BLaER1 treated with 17β-estradiol and CSF1 and Interleukin-3, amounts not matched to agents 10 nM and 100 nM (cell line): Measurements from ENCODE around the gene MADD.

ENCODE experiments used
- H3K27ac ChIP-seq, 11 experiments: shearing (Covaris generic); formaldehyde crosslinking; 2 replicates each; pipeline ENCODE4 v1.8.1; 2022
- H3K27me3 ChIP-seq, 11 experiments: shearing (Covaris generic); formaldehyde crosslinking; 2 replicates each; pipeline ENCODE4 v1.8.1; 2022
- H3K36me3 ChIP-seq, 11 experiments: shearing (Covaris generic); formaldehyde crosslinking; 2 replicates each; pipeline ENCODE4 v1.8.1; 2022
- H3K4me1 ChIP-seq, 10 experiments: shearing (Covaris generic); formaldehyde crosslinking; 2 replicates each; pipeline ENCODE4 v1.8.1; 2022
- H3K4me2 ChIP-seq, 11 experiments: shearing (Covaris generic); formaldehyde crosslinking; 2 replicates each; pipeline ENCODE4 v1.8.1; 2022
- H3K4me3 ChIP-seq, 10 experiments: shearing (Covaris generic); formaldehyde crosslinking; 2 replicates each; pipeline ENCODE4 v1.8.1; 2022
- H3K9ac ChIP-seq, 11 experiments: shearing (Covaris generic); formaldehyde crosslinking; 2 replicates each; pipeline ENCODE4 v1.8.1; 2022
- H3K9me3 ChIP-seq, 11 experiments: shearing (Covaris generic); formaldehyde crosslinking; replicated peaks in 1 of 11; 2 replicates each; pipeline ENCODE4 v1.8.1; 2022
- H4K20me1 ChIP-seq, 11 experiments: shearing (Covaris generic); formaldehyde crosslinking; 2 replicates each; pipeline ENCODE4 v1.8.1; 2022
- Cebpa-rat ChIP-seq, 11 experiments: shearing (Covaris generic); IDR thresholded peaks; 2 replicates each; pipeline ENCODE4 v1.8.1; 2022

MADD gene

GRCh38 chr11:47271961-47272661, 2.2 kb downstream of the MADD start:
- TF ChIP-seq Cebpa-rat (IDR thresholded peaks at IDR 0.05), result no peak
- Histone ChIP-seq H3K27ac (peak overlapping the region in 4 of 11 experiments; percentile 46 to 100 (median 96); a peak in 3 of 22 replicates), H3K36me3 (peaks cover 0 to 42% (median 36%) of the 10 kb centered on the region in 11 experiments; a peak in 21 of 22 replicates), H3K27me3 (no peaks in the 10 kb centered on the region), H3K4me1 (peaks cover 40 to 58% (median 54%) of the 10 kb centered on the region in 10 experiments), H3K9me3 (no peaks in the 10 kb centered on the region), H3K4me2 (peak overlapping the region; percentile 89 to 99 (median 95)), H3K9ac (peak overlapping the region; percentile 76 to 95 (median 86); a peak in 18 of 22 replicates), H4K20me1 (peaks cover 51 to 67% (median 66%) of the 10 kb centered on the region in 11 experiments), H3K4me3 (peak overlapping the region; percentile 63 to 84 (median 72); a peak in 16 of 20 replicates)

DNA sequence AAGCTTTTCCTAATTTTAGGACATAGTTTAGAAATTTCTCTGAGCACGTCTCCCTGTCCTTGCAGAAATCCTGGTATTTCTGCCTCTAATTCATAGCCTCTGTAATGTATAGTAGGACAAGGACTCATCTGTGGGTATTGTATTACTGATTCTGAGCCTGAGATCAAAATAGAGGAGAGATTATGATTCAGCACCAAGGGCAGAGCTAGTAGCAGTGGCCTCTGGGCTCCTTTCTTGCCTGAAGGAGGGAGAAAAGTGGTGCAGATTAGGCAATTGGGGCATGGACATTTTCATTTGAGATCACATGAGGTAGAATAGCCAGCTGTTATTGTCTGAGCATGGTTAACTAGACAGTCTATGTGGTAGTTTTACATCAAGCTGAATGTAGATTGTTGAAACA, 2.8 kb downstream of the MADD start:
- peaks cover 51 to 73% (median 71%) of the 10 kb centered on the region in 11 experiments for H4K20me1 ChIP-seq
- peak overlapping the region; percentile 89 to 99 (median 95) for H3K4me2 ChIP-seq
- no peaks in the 10 kb centered on the region for H3K9me3 ChIP-seq
- no peak overlapping the region for H3K27ac ChIP-seq
- H3K36me3 ChIP-seq, result peaks cover 0 to 48% (median 42%) of the 10 kb centered on the region in 11 experiments; a peak in 21 of 22 replicates
- peak overlapping the region in 5 of 10 experiments; percentile 67 to 84 (median 74); a peak in 6 of 20 replicates for H3K4me3 ChIP-seq
- peaks cover 34 to 54% (median 48%) of the 10 kb centered on the region in 10 experiments for H3K4me1 ChIP-seq
- TF ChIP-seq Cebpa-rat (IDR thresholded peaks at IDR 0.05), result no peak
- H3K27me3 ChIP-seq, result no peaks in the 10 kb centered on the region
- peak overlapping the region in 2 of 11 experiments; percentile 7 to 77; a peak in 2 of 22 replicates for H3K9ac ChIP-seq

- no peak overlapping the region for H3K4me2 ChIP-seq
- peaks cover 23 to 41% (median 33%) of the 10 kb centered on the region in 10 experiments for H3K4me1 ChIP-seq
- H3K27me3 ChIP-seq, result no peaks in the 10 kb centered on the region
- no peaks in the 10 kb centered on the region for H3K9me3 ChIP-seq
- peaks cover 51 to 89% (median 76%) of the 10 kb centered on the region in 11 experiments for H4K20me1 ChIP-seq
- TF ChIP-seq Cebpa-rat (IDR thresholded peaks at IDR 0.05), result no peak
- no peak overlapping the region for H3K9ac ChIP-seq
- H3K4me3 ChIP-seq, result no peak overlapping the region
- H3K36me3 ChIP-seq, result peaks cover 0 to 67% (median 62%) of the 10 kb centered on the region in 11 experiments; a peak in 21 of 22 replicates
- no peak overlapping the region for H3K27ac ChIP-seq
Measured at GRCh38 chr11:47274495-47275235, 4.7 kb downstream of the MADD start.

- peak overlapping the region in 1 of 11 experiments; percentile 26; a peak in 1 of 22 replicates for H3K9ac ChIP-seq
- H3K9me3 ChIP-seq, result no peaks in the 10 kb centered on the region
- peaks cover 14 to 31% (median 19%) of the 10 kb centered on the region in 10 experiments for H3K4me1 ChIP-seq
- peaks cover 0 to 90% (median 84%) of the 10 kb centered on the region in 11 experiments; a peak in 21 of 22 replicates for H3K36me3 ChIP-seq
- H3K4me2 ChIP-seq, result peak overlapping the region in 4 of 11 experiments; percentile 15 to 60 (median 32); a peak in 6 of 22 replicates
- H3K4me3 ChIP-seq, result no peak overlapping the region
- no peak overlapping the region for H3K27ac ChIP-seq
- H4K20me1 ChIP-seq, result peaks cover 36 to 95% (median 62%) of the 10 kb centered on the region in 11 experiments
- no peaks in the 10 kb centered on the region for H3K27me3 ChIP-seq
- peak in 2 of 11 experiments; percentile 31 to 60; a peak in 3 of 22 replicates for TF ChIP-seq Cebpa-rat (IDR thresholded peaks at IDR 0.05)
Measured at GRCh38 chr11:47276923-47277322, 7.0 kb downstream of the MADD start.

GRCh38 chr11:47278058-47278457, 8.1 kb downstream of the MADD start:
- H3K4me1 ChIP-seq, result peaks cover 2 to 20% (median 8%) of the 10 kb centered on the region in 10 experiments
- H3K27ac ChIP-seq, result no peak overlapping the region

GRCh38 chr11:47278769-47279168, 8.8 kb downstream of the MADD start:
- Histone ChIP-seq H3K4me1 (peaks cover 0 to 16% (median 5%) of the 10 kb centered on the region in 10 experiments; a peak in 11 of 20 replicates), H3K9me3 (no peaks in the 10 kb centered on the region), H3K27ac (no peak overlapping the region), H3K36me3 (peaks cover 0 to 100% (median 100%) of the 10 kb centered on the region in 11 experiments; a peak in 21 of 22 replicates), H3K27me3 (no peaks in the 10 kb centered on the region), H3K4me2 (no peak overlapping the region), H3K4me3 (no peak overlapping the region), H3K9ac (no peak overlapping the region), H4K20me1 (peaks cover 17 to 90% (median 43%) of the 10 kb centered on the region in 11 experiments)
- TF ChIP-seq Cebpa-rat (IDR thresholded peaks at IDR 0.05), result no peak

More at GRCh38 chr11:47278058-47278457, 8.1 kb downstream of the MADD start:
- H3K9ac ChIP-seq, result no peak overlapping the region
- H4K20me1 ChIP-seq, result peaks cover 25 to 92% (median 51%) of the 10 kb centered on the region in 11 experiments
- peaks cover 0 to 100% (median 96%) of the 10 kb centered on the region in 11 experiments; a peak in 21 of 22 replicates for H3K36me3 ChIP-seq
- no peak overlapping the region for H3K4me2 ChIP-seq
- no peaks in the 10 kb centered on the region for H3K9me3 ChIP-seq
- TF ChIP-seq Cebpa-rat (IDR thresholded peaks at IDR 0.05), result no peak
- H3K27me3 ChIP-seq, result no peaks in the 10 kb centered on the region
- H3K4me3 ChIP-seq, result no peak overlapping the region

GRCh38 chr11:47280099-47280498, 10.2 kb downstream of the MADD start:
- Histone ChIP-seq H3K36me3 (peaks cover 0 to 100% (median 100%) of the 10 kb centered on the region in 11 experiments; a peak in 21 of 22 replicates), H3K4me1 (peaks cover 0 to 16% (median 5%) of the 10 kb centered on the region in 10 experiments; a peak in 11 of 20 replicates)

DNA sequence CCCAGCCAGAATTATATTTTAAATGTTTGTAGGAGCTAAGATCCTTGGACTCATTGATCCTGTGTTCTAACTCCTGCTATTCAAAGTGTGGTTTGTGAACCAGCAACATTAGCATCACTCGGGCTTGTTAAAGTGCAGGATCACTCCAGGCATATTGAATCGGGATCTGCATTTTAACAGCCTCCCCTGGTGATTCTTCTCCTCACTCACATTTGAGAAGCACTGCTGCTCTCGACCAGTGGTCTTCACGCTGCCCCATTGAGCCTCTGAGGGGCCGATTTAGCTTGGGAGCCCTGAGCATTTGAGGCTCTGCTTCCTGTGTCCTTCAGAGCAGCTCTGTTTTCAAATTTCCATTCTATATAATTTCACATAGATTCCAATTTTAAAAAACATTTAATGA, 10.9 kb downstream of the MADD start:
- Histone ChIP-seq H4K20me1 (peaks cover 0 to 89% (median 23%) of the 10 kb centered on the region in 11 experiments; a peak in 20 of 22 replicates), H3K27ac (no peak overlapping the region), H3K4me3 (no peak overlapping the region), H3K27me3 (no peaks in the 10 kb centered on the region), H3K9ac (no peak overlapping the region), H3K4me1 (peaks cover 0 to 14% (median 5%) of the 10 kb centered on the region in 10 experiments; a peak in 11 of 20 replicates), H3K9me3 (no peaks in the 10 kb centered on the region), H3K4me2 (no peak overlapping the region), H3K36me3 (peaks cover 0 to 100% (median 100%) of the 10 kb centered on the region in 11 experiments; a peak in 21 of 22 replicates)
- no peak for TF ChIP-seq Cebpa-rat (IDR thresholded peaks at IDR 0.05)

More at GRCh38 chr11:47280099-47280498, 10.2 kb downstream of the MADD start:
- TF ChIP-seq Cebpa-rat (IDR thresholded peaks at IDR 0.05), result no peak
- peaks cover 4 to 90% (median 30%) of the 10 kb centered on the region in 11 experiments; a peak in 21 of 22 replicates for H4K20me1 ChIP-seq
- H3K4me2 ChIP-seq, result no peak overlapping the region
- H3K9me3 ChIP-seq, result no peaks in the 10 kb centered on the region
- H3K4me3 ChIP-seq, result no peak overlapping the region
- no peak overlapping the region for H3K9ac ChIP-seq
- H3K27ac ChIP-seq, result no peak overlapping the region
- no peaks in the 10 kb centered on the region for H3K27me3 ChIP-seq
